Effector memory CD4-positive, alpha-beta T cell (primary cell): ENCODE measurements around the gene CLBA1.
A peak's percentile ranks its signal among the peaks of the same experiment; 100 is the strongest.

ENCODE experiments used
- DNase-seq, 3 donors: peaks; one replicate each; pipeline ENCODE4 v3.0.0-alpha.2; 2020
- H3K27ac ChIP-seq: 2 replicates; pipeline ENCODE4 v1.7.0; 2013; ENCODE audit warnings: mild to moderate bottlenecking, low read length, moderate library complexity; ENCODE audit not compliant: insufficient read depth, poor library complexity, severe bottlenecking
- H3K27me3 ChIP-seq: replicated peaks from 2 replicates; pipeline ENCODE4 v1.7.0; 2013; ENCODE audit warnings: mild to moderate bottlenecking, low read length; ENCODE audit not compliant: insufficient read depth, control insufficient read depth, poor library complexity, severe bottlenecking
- H3K36me3 ChIP-seq: 2 replicates; pipeline ENCODE4 v1.7.0; 2013; ENCODE audit warnings: mild to moderate bottlenecking, low read length, moderate library complexity; ENCODE audit not compliant: control insufficient read depth, insufficient read depth
- H3K4me1 ChIP-seq: 2 replicates; pipeline ENCODE4 v1.7.0; 2013; ENCODE audit warnings: low read length, mild to moderate bottlenecking; ENCODE audit not compliant: control insufficient read depth, insufficient read depth, poor library complexity, severe bottlenecking
- H3K4me3 ChIP-seq: 2 replicates; pipeline ENCODE4 v1.7.0; 2013; ENCODE audit warnings: low read length, low read depth, mild to moderate bottlenecking; ENCODE audit not compliant: insufficient read depth, poor library complexity, severe bottlenecking
- H3K9me3 ChIP-seq: 2 replicates; pipeline ENCODE4 v1.7.0; 2013; ENCODE audit warnings: mild to moderate bottlenecking, low read length, moderate library complexity; ENCODE audit not compliant: control insufficient read depth

CLBA1 gene

GRCh38 chr14:105014631-105015030, 29.0 kb downstream of the CLBA1 start:
- H3K27ac ChIP-seq, result peak overlapping the region; percentile 24
- no peak overlapping the region for H3K4me3 ChIP-seq
- H3K4me1 ChIP-seq, result peaks cover 14% of the 10 kb centered on the region
- no peaks in the 10 kb centered on the region for H3K9me3 ChIP-seq
- H3K36me3 ChIP-seq, result peaks cover 20% of the 10 kb centered on the region
- H3K27me3 ChIP-seq, result no peaks in the 10 kb centered on the region
- DNase-seq, result no peak

GRCh38 chr14:105015242-105015641, 29.7 kb downstream of the CLBA1 start:
- peaks cover 14% of the 10 kb centered on the region for H3K36me3 ChIP-seq
- no peaks in the 10 kb centered on the region for H3K9me3 ChIP-seq
- peak overlapping the region; percentile 24 for H3K27ac ChIP-seq
- H3K27me3 ChIP-seq, result no peaks in the 10 kb centered on the region
- H3K4me1 ChIP-seq, result peaks cover 18% of the 10 kb centered on the region
- peak in 1 of 3 donors; percentile 17 for DNase-seq
- H3K4me3 ChIP-seq, result no peak overlapping the region

- peak overlapping the region; percentile 16 for H3K27ac ChIP-seq
- H3K27me3 ChIP-seq, result no peaks in the 10 kb centered on the region
- no peak for DNase-seq
- H3K36me3 ChIP-seq, result peaks cover 8% of the 10 kb centered on the region
- H3K4me3 ChIP-seq, result no peak overlapping the region
- H3K4me1 ChIP-seq, result peaks cover 21% of the 10 kb centered on the region
- H3K9me3 ChIP-seq, result no peaks in the 10 kb centered on the region
Measured at GRCh38 chr14:105015905-105016304, 30.3 kb downstream of the CLBA1 start.

GRCh38 chr14:105018414-105018813, 32.8 kb downstream of the CLBA1 start:
- H3K4me3 ChIP-seq, result no peak overlapping the region

GRCh38 chr14:105019861-105020814, 34.5 kb downstream of the CLBA1 start:
- Histone ChIP-seq H3K27ac (peak overlapping the region; percentile 83), H3K4me1 (peaks cover 24% of the 10 kb centered on the region), H3K27me3 (no peaks in the 10 kb centered on the region), H3K36me3 (no peaks in the 10 kb centered on the region), H3K9me3 (no peaks in the 10 kb centered on the region), H3K4me3 (peak overlapping the region; percentile 65)
- peak; percentile 64 to 65 (median 64) for DNase-seq

More at GRCh38 chr14:105018414-105018813, 32.8 kb downstream of the CLBA1 start:
- Histone ChIP-seq H3K4me1 (peaks cover 29% of the 10 kb centered on the region), H3K27me3 (no peaks in the 10 kb centered on the region), H3K36me3 (no peaks in the 10 kb centered on the region), H3K27ac (no peak overlapping the region), H3K9me3 (no peaks in the 10 kb centered on the region)
- DNase-seq, result no peak

- peaks cover 24% of the 10 kb centered on the region for H3K4me1 ChIP-seq
- peak within 1 kb of the TSS; percentile 83 for H3K27ac ChIP-seq
- no peaks in the 10 kb centered on the region for H3K27me3 ChIP-seq
- DNase-seq, result peak; percentile 95 to 98 (median 96)
- no peaks in the 10 kb centered on the region for H3K9me3 ChIP-seq
- no peaks in the 10 kb centered on the region for H3K36me3 ChIP-seq
- peak within 1 kb of the TSS; percentile 65 for H3K4me3 ChIP-seq
Measured at GRCh38 chr14:105020815-105021655, 35.4 kb downstream of the CLBA1 start, which contains the start of gene CDCA4. Gene CDCA4, minus strand, starts transcription at chr14:105021083. Its CDS starts 9,154 bp downstream, at chr14:105011929.

- no peaks in the 10 kb centered on the region for H3K9me3 ChIP-seq
- DNase-seq, result peak in 1 of 3 donors; percentile 14
- H3K36me3 ChIP-seq, result no peaks in the 10 kb centered on the region
- H3K27me3 ChIP-seq, result no peaks in the 10 kb centered on the region
- H3K4me3 ChIP-seq, result peak overlapping the region; percentile 60
- peak overlapping the region; percentile 76 for H3K27ac ChIP-seq
- H3K4me1 ChIP-seq, result peaks cover 24% of the 10 kb centered on the region
Measured at GRCh38 chr14:105021656-105022275, 36.2 kb downstream of the CLBA1 start.

GRCh38 chr14:105022276-105022670, 36.7 kb downstream of the CLBA1 start:
- peaks cover 24% of the 10 kb centered on the region for H3K4me1 ChIP-seq

GRCh38 chr14:105023144-105023543, 37.6 kb downstream of the CLBA1 start:
- Histone ChIP-seq H3K27ac (no peak overlapping the region), H3K4me3 (no peak overlapping the region), H3K36me3 (no peaks in the 10 kb centered on the region), H3K9me3 (no peaks in the 10 kb centered on the region), H3K4me1 (peaks cover 24% of the 10 kb centered on the region), H3K27me3 (no peaks in the 10 kb centered on the region)
- DNase-seq, result no peak

More at GRCh38 chr14:105022276-105022670, 36.7 kb downstream of the CLBA1 start:
- no peaks in the 10 kb centered on the region for H3K36me3 ChIP-seq
- DNase-seq, result no peak
- no peak overlapping the region for H3K27ac ChIP-seq
- no peaks in the 10 kb centered on the region for H3K27me3 ChIP-seq
- H3K9me3 ChIP-seq, result no peaks in the 10 kb centered on the region
- no peak overlapping the region for H3K4me3 ChIP-seq
